Cardiac ventricle fibroblast (primary cell): ENCODE measurements around the gene P4HA1. TPM values are rescaled to one million over a fixed set of nuclear protein-coding genes. Genes with fewer than 3 reads are reported as not detected.

ENCODE experiments used
- total RNA-seq: library from RNA; depleted of rRNA; stranded (reverse); fragments of >200 nt; gene quantifications from 2 replicates; pipeline ENCODE4 v1.2.3, GENCODE V29; 2015

P4HA1 gene
- total RNA-seq, result 153 and 163 TPM in 2 replicates

DNA sequence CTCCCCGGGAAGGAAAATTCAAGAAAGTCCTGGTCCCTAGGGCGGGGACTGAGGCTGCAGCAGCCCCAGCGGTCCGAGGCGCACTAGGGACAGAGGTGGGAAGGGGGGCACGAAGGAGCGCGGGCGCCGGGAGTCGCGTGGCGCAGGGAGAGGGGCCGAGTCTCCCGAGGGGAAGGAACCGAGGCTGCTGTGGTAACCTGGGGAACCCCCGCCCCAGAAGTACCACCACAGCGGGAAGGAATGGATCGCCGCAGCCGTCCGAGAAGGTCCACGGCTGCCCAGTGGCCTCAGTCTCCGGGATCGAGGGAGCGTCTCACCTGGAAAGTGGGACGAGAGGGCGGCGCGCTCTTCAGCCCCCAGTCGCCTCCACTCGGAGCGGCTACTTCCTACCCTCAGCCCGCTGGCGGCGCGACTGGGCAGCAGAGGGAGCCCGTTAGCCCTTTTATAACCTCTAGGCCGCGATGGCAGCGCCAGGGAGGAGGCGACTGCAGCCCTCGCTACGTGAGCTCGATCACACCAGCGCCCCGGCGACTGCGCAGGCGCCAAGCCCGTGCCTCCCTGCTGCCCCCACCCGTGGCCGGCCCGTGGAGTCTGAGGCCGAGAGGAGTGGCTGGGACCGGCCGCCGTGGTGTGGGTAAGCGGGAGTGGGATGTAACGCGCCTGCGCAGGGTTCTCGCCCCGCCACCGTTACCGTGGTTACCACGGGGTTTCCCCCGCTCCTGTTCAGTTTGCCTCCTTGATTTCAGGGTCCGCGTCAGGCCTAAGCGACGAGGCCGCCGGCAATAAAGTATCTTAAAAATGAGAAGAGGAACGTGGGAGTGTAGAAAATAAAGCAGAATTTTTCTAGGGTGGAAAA is at the start of gene P4HA1:
Gene P4HA1 (minus strand): TSS at position 418 of the 856 bp plus-strand sequence. CDS start 21,983 bp downstream, outside the sequence.

DNA sequence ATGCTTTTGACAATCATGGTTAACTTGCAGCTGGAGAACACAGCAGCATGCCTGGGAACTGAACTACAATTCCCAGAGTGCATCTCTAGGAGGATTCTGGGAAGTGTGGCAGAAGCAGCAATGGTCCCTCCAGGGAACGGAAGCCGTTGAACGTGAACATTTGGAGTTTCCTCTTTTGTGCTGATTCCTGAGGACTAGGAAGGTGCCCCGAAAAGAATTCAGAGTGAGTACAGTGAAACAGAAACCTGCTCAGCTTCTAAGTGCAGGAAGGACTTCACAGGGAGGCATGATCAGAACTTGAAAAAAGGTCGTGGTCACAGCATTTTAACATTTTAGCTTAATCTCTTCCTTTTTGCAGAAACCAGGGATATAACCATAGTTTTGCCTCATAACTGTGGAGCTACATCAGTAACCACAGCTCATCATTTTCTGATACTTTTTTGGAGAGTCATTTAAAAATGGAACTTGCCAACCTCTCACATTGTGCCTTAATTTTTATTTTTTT is 13.7 kb upstream of the P4HA1 start, which contains the start of gene NUDT13:
Gene NUDT13 (plus strand): TSS at position 111 of the 505 bp plus-strand sequence. CDS start 3,911 bp downstream, outside the sequence.

Other genes with a start within 250 kb of the P4HA1 start
- gene OIT3, start 203.1 kb downstream of the P4HA1 start, total RNA-seq, result not detected in 2 replicates
- gene PLA2G12B, start 142.1 kb downstream of the P4HA1 start, total RNA-seq, result not detected in 2 replicates
- 1.0 and 1.7 TPM in 2 replicates for gene NUDT13, start 13.6 kb upstream of the P4HA1 start, total RNA-seq
- gene ECD, start 71.1 kb upstream of the P4HA1 start, total RNA-seq, result 19.3 and 22.0 TPM in 2 replicates
- gene FAM149B1, start 71.3 kb upstream of the P4HA1 start, total RNA-seq, result 12.2 and 13.2 TPM in 2 replicates
- 7.1 and 7.7 TPM in 2 replicates for gene DNAJC9, start 150.4 kb upstream of the P4HA1 start, total RNA-seq
- gene MRPS16, start 155.8 kb upstream of the P4HA1 start, total RNA-seq, result 26.1 and 31.6 TPM in 2 replicates